B cell (primary cell): ENCODE measurements around the gene PIGO. TPM values are rescaled to one million over a fixed set of nuclear protein-coding genes. Genes with fewer than 3 reads are reported as not detected.

Source experiments
- ATAC-seq: fragments of 200-7000 bp; cut with Tn5 transposase; one replicate; pipeline ENCODE4 v1.10.0; 2021; ENCODE audit warnings: low read depth, mild to moderate bottlenecking, moderate number of reproducible peaks, moderate library complexity
- CTCF ChIA-PET: fragments of 350-600 bp; sonication (Branson Sonifier 250); formaldehyde crosslinking; loops from one replicate; lab custom pipeline; 2021; ENCODE audit warnings: antibody characterized with exemption, inconsistent platforms; lab: Charles Lee
- POLR2A ChIA-PET: fragments of 350-600 bp; sonication (Branson Sonifier 250); formaldehyde crosslinking; loops from one replicate; lab custom pipeline; 2021; ENCODE audit warnings: antibody characterized with exemption; lab: Charles Lee
- DNase-seq: peaks from one replicate; pipeline ENCODE4 v3.0.0; 2013
- H2AFZ ChIP-seq: 2 replicates; pipeline ENCODE4 v1.6.1; 2012; ENCODE audit warnings: mild to moderate bottlenecking, low read depth, low read length; ENCODE audit not compliant: insufficient read depth, poor library complexity, severe bottlenecking
- H3K27ac ChIP-seq, 2 donors: 1 replicate in 1 of 2; 2 replicates in 1 of 2; pipeline ENCODE4 v1.5.1; 2012 to 2013; ENCODE audit warnings: low read length in 2 of 2, mild to moderate bottlenecking in 2 of 2, moderate library complexity in 1 of 2
- H3K27me3 ChIP-seq, 4 experiments: fragments of 200-600 bp in 1 of 4; sonication (generic) in 1 of 4; replicated peaks in 1 of 4; 1 replicate in 2 of 4; 2 replicates in 2 of 4; pipeline versions ENCODE4 v1.6.1 to v1.7.0; 2013 to 2016; ENCODE audit warnings: low read length in 3 of 4, mild to moderate bottlenecking in 2 of 4, mixed read lengths in 1 of 4, moderate library complexity in 1 of 4; ENCODE audit not compliant: insufficient read depth in 4 of 4, control insufficient read depth in 3 of 4; ENCODE audit errors: control extremely low read depth in 1 of 4
- H3K36me3 ChIP-seq, 2 experiments: replicated peaks in 1 of 2; 1 replicate in 1 of 2; 2 replicates in 1 of 2; pipeline versions ENCODE4 v1.6.1 to v1.7.1; 2013; ENCODE audit warnings: low read length in 1 of 2; ENCODE audit not compliant: insufficient read depth in 2 of 2, control insufficient read depth in 1 of 2; ENCODE audit errors: control extremely low read depth in 1 of 2, extremely low read depth in 1 of 2
- H3K4me1 ChIP-seq, 2 donors: fragments of 200-600 bp in 1 of 2; sonication (generic) in 1 of 2; 1 replicate in 1 of 2; 2 replicates in 1 of 2; pipeline versions ENCODE4 v1.5.1 to v1.6.1; 2013 to 2017; ENCODE audit warnings: low read length in 2 of 2; ENCODE audit not compliant: control insufficient read depth in 2 of 2, insufficient read depth in 2 of 2
- H3K4me2 ChIP-seq: replicated peaks from 2 replicates; pipeline ENCODE3; 2012; ENCODE audit warnings: mild to moderate bottlenecking, low read depth, low read length; ENCODE audit not compliant: poor library complexity, severe bottlenecking
- H3K4me3 ChIP-seq, 5 experiments: fragments of 200-600 bp in 1 of 5; sonication (generic) in 1 of 5; 1 replicate in 3 of 5; 2 replicates in 2 of 5; pipeline versions ENCODE4 v1.5.1 to v1.7.0; 2011 to 2016; ENCODE audit warnings: low read length in 4 of 5, mild to moderate bottlenecking in 4 of 5, low read depth in 2 of 5, control low read depth in 1 of 5, moderate library complexity in 1 of 5; ENCODE audit not compliant: insufficient read depth in 1 of 5; ENCODE audit errors: control extremely low read depth in 1 of 5, extremely low read depth in 1 of 5
- H3K79me2 ChIP-seq: fragments of 200-600 bp; sonication (generic); one replicate; pipeline ENCODE4 v1.6.0; 2016; ENCODE audit warnings: low read length; ENCODE audit not compliant: control insufficient read depth, insufficient read depth
- H3K9ac ChIP-seq: fragments of 200-600 bp; sonication (generic); 2 replicates; pipeline ENCODE4 v1.6.1; 2017; ENCODE audit warnings: mild to moderate bottlenecking, low read length, moderate library complexity
- H3K9me3 ChIP-seq, 3 donors: one replicate each; pipeline versions ENCODE4 v1.6.1 to v1.7.1; 2013; ENCODE audit warnings: low read length in 2 of 3; ENCODE audit not compliant: control insufficient read depth in 2 of 3, insufficient read depth in 1 of 3; ENCODE audit errors: control extremely low read depth in 1 of 3
- H4K20me1 ChIP-seq: 2 replicates; pipeline ENCODE4 v1.6.0; 2012; ENCODE audit warnings: mild to moderate bottlenecking, low read length; ENCODE audit not compliant: insufficient read depth, control insufficient read depth, poor library complexity, severe bottlenecking
- H3K27ac Mint-ChIP-seq: one replicate; pipeline ENCODE4 v1.8.0; 2021; ENCODE audit warnings: mixed read lengths
- H3K27me3 Mint-ChIP-seq: one replicate; pipeline ENCODE4 v1.8.0; 2021; ENCODE audit warnings: mixed read lengths
- H3K4me1 Mint-ChIP-seq: one replicate; pipeline ENCODE4 v1.8.0; 2021; ENCODE audit warnings: mixed read lengths
- H3K4me3 Mint-ChIP-seq: one replicate; pipeline ENCODE4 v1.8.0; 2021; ENCODE audit warnings: mixed read lengths
- H3K9me3 Mint-ChIP-seq: one replicate; pipeline ENCODE4 v1.8.0; 2022; ENCODE audit warnings: mixed read lengths; ENCODE audit not compliant: insufficient read depth
- CTCF ChIP-seq: fragments of 200-600 bp; IDR thresholded peaks from one replicate; pipeline ENCODE4 v1.8.0; 2022; ENCODE audit warnings: antibody characterized with exemption, mild to moderate bottlenecking
- EZH2 ChIP-seq: IDR thresholded peaks from 2 replicates; pipeline ENCODE4 v1.6.1; 2012; ENCODE audit warnings: borderline replicate concordance, low read depth, mild to moderate bottlenecking, moderate library complexity, low read length; ENCODE audit not compliant: insufficient read depth, poor library complexity, severe bottlenecking
- WGBS: methylation state at CpG from one replicate; pipeline ENCODE4 v1.1.5; 2013; ENCODE audit warnings: missing lambda C conversion rate; ENCODE audit not compliant: insufficient coverage; 5-methylcytosine and 5-hydroxymethylcytosine counted together
- intact Hi-C: fragments of 100-400 bp; cut with micrococcal nuclease; formaldehyde crosslinking; loops from one replicate; pipeline ENCODE4 v1.10.0; 2022
- polyA plus RNA-seq: library from polyadenylated mRNA; depleted of rRNA; stranded (reverse); fragments of >200 nt; gene quantifications from 2 replicates; pipeline ENCODE4 v1.2.3, GENCODE V29; 2012
- total RNA-seq, 2 donors: library from RNA; stranded (reverse); fragments of 120-200 nt in 1 of 2; gene quantifications; 1 replicate in 1 of 2; 2 replicates in 1 of 2; pipeline versions ENCODE4 v1.2.3 to v1.2.4, GENCODE V29; 2013 to 2022

Gene PIGO
- total and polyA plus RNA-seq, 2 donors (not counting 1 experiment from before 2014, with no cell fraction given): 25.7 to 32.5 TPM

DNA sequence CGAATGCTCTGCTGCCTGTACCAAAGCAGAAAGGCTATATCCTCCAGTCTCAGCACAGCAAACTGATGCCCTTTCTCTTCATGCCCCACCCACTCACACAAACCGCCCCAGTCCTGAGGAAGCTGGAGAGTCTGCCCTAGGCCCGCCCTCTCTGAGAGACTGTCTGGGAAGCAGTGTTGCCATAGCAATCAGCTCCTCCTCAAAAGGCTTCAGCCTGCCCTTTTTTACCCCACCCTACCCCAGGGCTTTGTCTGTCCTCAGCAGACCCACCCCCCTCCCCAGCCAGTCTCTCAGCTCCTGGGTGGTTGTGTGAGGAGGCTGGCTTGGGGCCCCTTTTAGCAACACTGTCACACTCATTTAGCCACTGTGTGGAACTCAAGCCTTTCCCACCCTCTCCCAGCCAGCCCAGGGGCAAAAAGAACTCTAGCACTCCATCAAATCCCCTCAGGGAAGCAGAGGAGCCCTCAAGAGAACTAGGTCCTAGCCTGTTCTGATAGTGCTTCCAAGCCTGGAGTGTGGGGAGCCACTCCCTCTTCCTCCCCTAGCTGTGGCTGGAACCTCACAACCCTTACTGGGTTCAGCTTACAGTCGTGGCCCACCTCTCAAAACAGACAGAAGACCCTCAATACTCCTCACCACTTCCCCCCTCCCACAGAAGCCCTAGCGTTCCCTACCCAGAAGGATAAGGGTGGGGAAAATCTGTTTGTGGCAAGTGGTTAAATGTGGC, 17.9 kb upstream of the PIGO start:
- POLR2A ChIA-PET: interaction anchor here (0.6 to 1.7 kb wide), 5 partner anchors 11 to 536 kb away, joined by 3 to 15 read pairs (median 9); partner anchors contain the start of genes SIT1, STOML2 and VCP
- H3K27ac ChIP-seq: peak overlapping the region; percentile 57 to 93

More for the DNA sequence above, 17.9 kb upstream of the PIGO start:
- Mint-ChIP-seq H3K4me1 (peaks cover 64% of the 10 kb centered on the region), H3K27me3 (no peaks in the 10 kb centered on the region), H3K4me3 (peak overlapping the region; percentile 98), H3K9me3 (no peaks in the 10 kb centered on the region), H3K27ac (peak overlapping the region; percentile 88)
- CTCF ChIA-PET: interaction anchor here (0.6 to 2.0 kb wide), 9 partner anchors 10 to 1912 kb away, joined by 3 to 13 read pairs (median 3); partner anchors contain the start of gene STOML2
- Histone ChIP-seq H3K9ac (peak overlapping the region; percentile 88), H3K27me3 (no peaks in the 10 kb centered on the region), H4K20me1 (no peaks in the 10 kb centered on the region), H3K4me1 (peaks cover 38 to 54% of the 10 kb centered on the region in 2 donors), H3K79me2 (peaks cover 4% of the 10 kb centered on the region), H3K4me2 (peak overlapping the region; percentile 99), H2AFZ (peak overlapping the region; percentile 98), H3K4me3 (peak overlapping the region in 4 of 5 experiments; percentile 3 to 86 (median 71)), H3K36me3 (no peaks in the 10 kb centered on the region), H3K9me3 (no peaks in the 10 kb centered on the region)
- intact Hi-C loops: loop anchor here (5.0 to 10.0 kb wide), 2 partner anchors 657 to 921 kb away; partner anchors contain the start of genes DNAI1, FAM219A and RECK
- DNase-seq: peak; percentile 67
- no peak for ATAC-seq
- 13% methylated on average over 2 of the region's 5 CpGs for WGBS
- TF ChIP-seq EZH2: no peak
- no peak for TF ChIP-seq CTCF
